ENCODE data around the gene SLC38A4.

SLC38A4 gene

GRCh38 chr12:46815809-46816208 lies 10.0 kb downstream of the SLC38A4 start:
- no peak for DNase-seq (ENCODE audit: low read depth)

DNA sequence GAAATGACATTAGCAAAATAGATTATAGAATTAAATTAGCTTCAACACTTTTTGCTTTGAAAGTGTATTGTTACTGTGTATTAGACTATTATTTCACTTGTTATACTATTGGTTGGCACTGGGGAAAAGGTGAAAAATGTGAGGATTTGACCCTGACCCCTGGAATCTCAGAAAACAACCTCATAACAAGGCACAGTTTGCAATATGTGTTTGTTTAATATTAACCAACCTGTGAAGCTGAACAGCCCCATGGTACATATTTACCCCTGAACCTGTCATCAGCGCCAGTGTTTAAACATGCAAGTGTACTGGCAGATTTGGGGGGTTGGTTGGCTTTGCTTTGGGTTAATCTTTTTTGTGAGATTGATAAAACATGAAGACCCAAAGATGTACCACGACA lies 11.7 kb downstream of the SLC38A4 start:
- DNase-seq (ENCODE audit: low read depth): no peak

GRCh38 chr12:46811185-46811584 lies 14.6 kb downstream of the SLC38A4 start:
- DNase-seq (ENCODE audit: low read depth): no peak

GRCh38 chr12:46808955-46809697 lies 16.7 kb downstream of the SLC38A4 start:
- DNase-seq (ENCODE audit: low read depth): no peak

DNA sequence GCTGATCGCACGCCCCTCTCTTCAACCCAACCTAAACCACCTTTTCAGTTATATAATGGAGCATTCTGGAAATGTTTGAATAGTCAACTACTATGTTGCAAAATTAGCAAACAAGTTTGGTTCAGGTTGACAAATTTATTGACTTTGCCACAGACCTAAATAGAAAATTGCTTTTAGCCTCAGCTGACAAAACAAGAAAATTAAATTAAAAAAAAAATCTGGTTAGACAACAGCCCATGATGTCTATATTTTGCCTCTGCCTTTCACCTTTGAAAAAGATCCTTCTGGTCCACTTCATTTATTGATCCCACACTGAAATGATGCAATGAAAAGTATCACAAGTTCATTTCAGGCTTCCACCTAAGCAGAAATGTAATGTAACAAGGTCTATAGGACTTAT lies 17.5 kb downstream of the SLC38A4 start:
- DNase-seq (ENCODE audit: low read depth): no peak

GRCh38 chr12:46804054-46804453 lies 21.7 kb downstream of the SLC38A4 start:
- no peak for DNase-seq (ENCODE audit: low read depth)

GRCh38 chr12:46803517-46803916 lies 22.3 kb downstream of the SLC38A4 start:
- no peak for DNase-seq (ENCODE audit: low read depth)

GRCh38 chr12:46801293-46801692 lies 24.5 kb downstream of the SLC38A4 start:
- no peak for DNase-seq (ENCODE audit: low read depth)

DNA sequence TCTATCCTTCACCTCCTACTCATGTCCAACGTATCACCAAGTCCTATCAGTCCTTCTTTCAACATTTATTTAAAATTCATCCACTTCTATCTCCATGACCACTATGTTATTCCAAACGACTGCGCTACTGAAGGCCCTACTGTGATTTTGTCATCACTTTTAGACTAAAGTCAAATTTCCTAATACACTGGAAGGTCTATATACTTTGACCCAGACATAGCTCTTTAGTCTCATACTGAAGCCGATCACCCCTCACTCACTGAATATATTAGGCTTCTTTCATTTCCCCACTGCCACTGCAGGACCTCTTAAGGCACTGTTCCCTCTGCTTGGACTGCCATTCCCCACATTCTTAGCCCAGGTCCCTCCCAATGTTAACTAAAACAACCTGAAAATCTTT lies 25.6 kb downstream of the SLC38A4 start:
- no peak for DNase-seq (ENCODE audit: low read depth)

GRCh38 chr12:46798648-46799047 lies 27.1 kb downstream of the SLC38A4 start:
- DNase-seq (ENCODE audit: low read depth): no peak

DNA sequence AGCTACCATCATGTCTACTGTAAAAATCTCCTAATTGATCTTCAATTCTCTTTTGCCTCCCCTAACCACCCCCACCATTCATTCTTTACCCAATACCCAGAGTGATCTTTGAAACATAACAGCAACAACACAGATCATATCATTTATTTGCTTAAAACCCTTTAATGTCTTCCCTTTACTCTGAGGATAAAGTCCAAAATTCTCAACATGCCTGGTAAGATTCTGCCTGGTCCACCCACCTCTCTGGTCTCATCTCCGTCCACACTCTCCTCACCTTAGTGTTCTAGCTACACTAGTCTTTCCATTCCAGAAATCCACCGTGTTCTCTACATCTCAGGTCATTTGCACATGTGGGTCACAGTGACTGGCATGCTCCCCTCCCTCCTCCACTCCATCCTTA lies 27.7 kb downstream of the SLC38A4 start:
- DNase-seq (ENCODE audit: low read depth): no peak

DNA sequence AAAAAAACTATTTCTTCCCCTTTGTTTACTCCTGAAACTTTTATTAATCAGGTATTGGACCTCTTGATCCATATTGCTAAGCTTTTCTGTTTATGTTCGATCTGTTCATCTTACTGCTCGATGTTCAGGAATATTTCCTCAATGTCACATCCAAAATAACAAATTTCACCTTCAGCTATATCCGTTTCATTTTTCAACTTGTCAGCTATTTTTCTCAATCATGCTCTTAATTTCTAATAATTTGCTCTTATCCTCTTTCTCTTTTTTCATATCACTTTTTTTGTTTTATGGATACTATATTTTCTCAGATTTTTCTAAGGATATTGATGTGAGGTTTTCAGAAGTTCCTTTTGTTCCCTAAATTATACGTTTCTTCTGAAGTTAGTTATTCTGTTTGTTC lies 29.8 kb downstream of the SLC38A4 start:
- no peak for DNase-seq (ENCODE audit: low read depth)

- DNase-seq (ENCODE audit: low read depth): no peak
These were observed 31.1 kb downstream of the SLC38A4 start for GRCh38 chr12:46794593-46795190.

DNA sequence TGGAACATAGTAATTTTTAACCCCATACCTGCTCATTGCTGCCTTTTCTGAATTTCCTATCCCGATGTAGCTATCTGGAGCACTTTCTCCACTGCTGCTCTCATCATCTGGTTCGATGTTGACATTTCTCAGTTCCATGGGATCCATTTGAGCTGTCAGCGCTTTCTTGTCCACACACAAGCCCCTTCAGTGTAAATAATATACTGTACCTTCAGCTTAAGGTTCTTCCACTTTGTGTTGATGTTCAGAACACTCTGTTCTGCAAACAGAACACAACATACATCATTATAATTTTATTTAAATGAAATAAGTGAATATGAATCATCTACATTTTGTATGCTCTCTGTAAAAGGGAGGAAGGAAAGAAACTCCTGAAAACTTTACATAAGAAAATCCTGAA lies 32.9 kb downstream of the SLC38A4 start:
- no peak for DNase-seq (ENCODE audit: low read depth)

GRCh38 chr12:46790066-46790465 lies 35.7 kb downstream of the SLC38A4 start:
- DNase-seq (ENCODE audit: low read depth): no peak

- no peak for DNase-seq (ENCODE audit: low read depth)
These were observed 37.5 kb downstream of the SLC38A4 start for GRCh38 chr12:46788072-46788887.

DNA sequence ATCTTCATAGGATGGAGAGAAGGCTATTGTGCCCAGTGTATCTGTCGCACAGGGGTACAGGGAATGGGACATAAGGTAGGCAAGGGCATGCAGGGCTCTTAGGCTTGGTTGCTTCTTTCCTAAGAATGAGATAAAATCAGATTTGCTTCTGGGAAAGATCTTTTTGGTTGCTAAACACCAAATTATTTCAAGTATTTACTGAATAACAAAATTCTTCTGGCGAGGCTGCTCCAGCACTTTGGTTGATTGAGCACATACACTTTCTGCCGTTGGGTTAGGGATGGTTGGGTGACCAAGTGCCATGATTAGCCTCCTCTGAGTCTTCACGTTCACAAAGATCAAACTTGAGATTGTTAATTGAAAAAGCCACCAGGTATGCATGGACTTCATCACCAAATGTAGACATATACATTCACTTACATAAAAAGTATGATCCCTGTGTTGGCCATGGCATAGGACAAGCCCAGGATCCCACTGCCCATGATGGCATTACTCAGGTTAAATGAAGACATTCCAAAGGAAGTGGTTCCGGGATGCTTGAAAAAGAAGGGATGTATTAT lies 38.2 kb downstream of the SLC38A4 start:
- DNase-seq (ENCODE audit: low read depth): no peak

DNA sequence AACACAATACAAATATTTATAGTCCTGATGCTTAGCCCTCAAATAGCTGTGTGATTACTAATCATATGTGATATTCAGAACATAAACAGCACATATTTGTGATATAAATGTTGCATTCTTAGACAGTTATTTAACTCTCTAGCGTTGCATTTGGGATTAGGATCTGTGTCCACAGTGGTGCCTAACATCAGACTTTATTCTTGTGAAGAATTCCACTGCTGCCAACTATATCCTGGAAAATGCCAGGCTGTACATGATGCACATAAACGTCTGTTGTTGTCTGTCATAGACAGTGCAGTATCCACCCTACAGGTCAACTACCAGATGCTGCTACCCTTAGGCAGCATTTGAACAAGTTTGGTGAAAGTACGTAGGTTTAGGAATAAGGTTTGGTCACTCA lies 39.0 kb downstream of the SLC38A4 start:
- DNase-seq (ENCODE audit: low read depth): no peak

DNA sequence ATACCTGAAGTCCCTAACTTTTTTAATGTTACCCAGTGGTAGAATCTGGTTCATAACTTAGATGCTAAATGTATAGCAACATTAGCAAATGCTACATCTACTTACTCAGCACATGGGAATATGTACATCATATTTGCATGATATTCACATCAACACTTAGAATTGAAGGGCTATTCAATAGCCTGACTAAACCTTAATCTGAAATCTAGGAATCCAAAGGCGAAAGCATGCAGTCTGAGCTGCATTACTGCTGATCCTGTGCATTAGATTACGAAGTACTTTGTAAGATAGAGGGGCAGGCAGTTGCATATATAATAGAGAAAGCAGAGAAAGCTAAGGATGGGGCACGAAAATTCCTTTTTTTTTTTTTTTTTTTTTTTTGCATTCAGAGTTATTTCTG lies 40.4 kb downstream of the SLC38A4 start:
- DNase-seq (ENCODE audit: low read depth): no peak

- DNase-seq (ENCODE audit: low read depth): no peak
These were observed 41.9 kb downstream of the SLC38A4 start for GRCh38 chr12:46783871-46784270.

- no peak for DNase-seq (ENCODE audit: low read depth)
These were observed 45.9 kb downstream of the SLC38A4 start for GRCh38 chr12:46779879-46780278.

DNA sequence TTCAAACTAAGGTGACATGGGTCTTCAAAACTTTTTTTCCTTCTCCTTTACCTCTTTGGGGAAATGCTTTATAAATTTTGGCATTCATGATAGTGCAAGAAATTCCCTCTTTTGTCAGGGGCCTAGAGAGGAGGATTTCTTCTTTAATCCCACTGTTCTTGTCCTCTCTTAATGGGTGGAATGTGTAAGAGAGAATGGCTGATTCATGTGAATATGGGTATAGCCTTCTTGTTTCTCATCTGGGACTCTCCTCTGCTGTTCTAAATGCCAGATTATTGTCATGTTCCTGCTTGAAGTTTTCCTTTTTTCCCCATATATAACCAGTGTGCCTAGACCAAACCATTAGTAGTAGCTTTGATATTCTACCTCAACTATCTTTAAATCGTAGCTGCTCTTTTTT lies 46.7 kb downstream of the SLC38A4 start:
- DNase-seq (ENCODE audit: low read depth): no peak

DNA sequence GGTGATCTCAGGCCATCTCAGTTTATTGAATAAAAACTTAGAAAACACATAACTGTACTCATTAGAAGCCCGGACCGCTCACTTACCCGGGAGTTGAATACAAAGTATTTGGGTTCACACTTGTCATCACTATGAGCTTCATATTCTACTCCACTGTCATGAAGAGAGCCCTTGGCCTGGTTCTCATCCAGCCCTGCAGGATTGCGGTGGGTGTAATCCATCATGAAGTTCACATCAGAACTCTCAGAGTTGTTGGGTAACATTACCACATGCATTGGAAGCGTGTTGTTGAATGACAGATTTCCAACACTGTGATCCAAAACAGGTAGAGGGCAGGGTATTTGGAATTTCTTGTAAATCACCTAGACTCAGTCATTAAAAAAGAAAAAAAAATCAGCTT lies 47.4 kb downstream of the SLC38A4 start:
- DNase-seq (ENCODE audit: low read depth): no peak

Data from activated T-cell treated with anti-CD3 and anti-CD28 coated beads for 48 hours (primary cell).